ENCODE measurements around the gene TCF19.

TCF19 gene

DNA sequence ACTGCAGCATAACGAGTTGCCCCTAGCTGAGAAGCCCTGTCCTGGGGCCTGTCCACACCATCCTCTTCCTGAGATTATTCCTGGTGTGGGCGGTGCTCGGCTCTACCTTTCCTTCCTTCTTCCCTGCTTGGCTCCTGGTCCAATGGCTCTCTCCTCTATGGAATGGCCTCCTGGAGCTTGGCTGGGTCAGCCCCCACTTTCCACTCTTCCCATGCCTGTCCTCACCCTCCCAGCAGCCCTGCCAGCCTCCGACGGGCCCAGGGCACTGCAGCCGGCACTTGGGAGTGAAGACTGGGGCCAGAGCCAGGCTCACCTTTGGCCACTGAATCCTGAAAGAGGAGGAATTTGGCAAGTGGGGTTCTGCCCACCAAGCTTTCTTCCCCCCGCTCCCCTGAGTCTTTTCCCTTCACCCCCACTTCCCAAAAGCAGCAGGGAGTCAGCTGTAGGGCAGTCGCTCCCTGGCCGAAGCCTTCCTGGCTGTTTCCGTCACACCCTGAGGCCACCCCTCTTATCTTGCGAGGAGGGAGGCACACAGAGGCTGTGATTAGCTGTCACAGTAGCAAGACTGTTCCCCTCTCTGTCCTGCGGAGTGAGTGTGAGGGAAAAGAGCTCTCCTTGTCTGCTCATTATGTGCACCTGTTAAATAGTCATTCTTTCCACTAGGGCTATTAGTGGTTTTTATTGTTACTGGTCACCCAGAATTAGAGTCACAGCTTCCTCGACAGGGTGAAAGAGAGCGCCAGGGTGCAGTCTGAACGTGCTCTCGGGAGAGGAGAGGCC lies 31.8 kb upstream of the TCF19 start:
- in situ Hi-C loops (cut with MboI; ENCODE audit: low sequenced_read_pairs) = no loop called here

DNA sequence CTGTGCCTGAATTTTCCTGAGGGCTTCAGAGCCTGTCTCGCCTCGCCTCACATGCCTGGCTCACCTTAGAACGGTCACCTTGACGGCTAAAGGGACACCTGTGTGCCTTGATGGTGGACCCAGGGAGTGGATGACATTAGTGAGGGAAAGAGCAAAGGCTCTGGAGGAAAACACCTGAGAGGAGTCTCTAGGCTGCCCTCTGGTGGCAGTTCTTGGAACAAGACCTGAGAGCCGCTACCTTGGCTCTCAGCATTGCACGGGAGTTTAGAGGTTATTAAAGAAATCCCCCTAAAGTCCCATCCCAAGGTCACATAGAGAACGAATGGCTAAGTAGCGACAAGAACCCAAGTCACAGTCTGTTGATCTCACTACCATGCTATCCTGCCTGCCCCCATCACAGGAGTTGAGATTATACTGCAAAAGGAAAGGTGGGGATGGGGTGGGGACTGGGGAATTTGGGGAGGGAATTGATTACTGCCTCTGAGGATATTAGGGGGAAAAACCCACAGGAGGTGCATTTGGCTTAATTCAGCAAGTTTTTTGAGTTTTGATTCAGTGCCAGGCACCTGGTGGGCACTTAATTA lies 30.2 kb upstream of the TCF19 start:
- in situ Hi-C loops (cut with MboI; ENCODE audit: low sequenced_read_pairs) = no loop called here

DNA sequence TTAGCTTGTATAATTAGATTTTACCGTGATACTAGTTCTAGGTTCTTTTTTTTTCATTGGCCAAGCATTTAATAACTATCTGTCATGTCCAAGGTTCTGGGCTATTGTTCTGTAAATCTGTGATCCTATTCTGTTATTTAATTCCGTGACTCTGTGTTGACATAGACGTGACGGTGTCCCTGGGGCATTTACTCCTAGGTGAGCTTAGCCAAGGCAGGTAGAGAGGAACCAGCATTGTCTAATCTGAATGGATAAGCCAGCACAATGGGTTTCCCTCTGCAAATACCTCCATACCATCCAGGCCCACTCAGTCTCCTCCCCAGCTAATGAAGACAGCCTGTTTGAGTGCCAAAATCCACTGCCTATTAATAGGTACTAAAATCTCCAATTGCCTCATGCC lies 29.3 kb upstream of the TCF19 start:
- in situ Hi-C loops (cut with MboI; ENCODE audit: low sequenced_read_pairs) = no loop called here

DNA sequence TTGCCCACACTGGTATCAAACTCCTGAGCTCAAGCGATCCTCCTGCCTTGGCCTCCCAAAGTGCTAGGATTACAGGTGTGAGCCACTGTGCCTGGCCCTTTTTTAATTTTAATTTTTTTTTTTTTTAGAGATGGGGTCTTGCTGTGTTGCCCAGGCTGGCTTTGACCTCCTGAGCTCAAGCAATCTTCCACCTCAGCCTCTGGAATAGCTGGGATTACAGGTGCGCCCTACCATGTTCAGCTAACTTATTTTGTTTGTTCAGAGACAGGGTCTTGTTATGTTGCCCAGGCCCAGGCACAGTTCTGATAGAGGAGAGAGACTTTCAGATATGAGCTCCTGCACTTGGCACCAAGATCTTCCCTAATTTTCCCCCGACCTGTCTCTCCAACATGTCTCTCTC lies 27.6 kb upstream of the TCF19 start:
- in situ Hi-C loops (cut with MboI; ENCODE audit: low sequenced_read_pairs) = loop anchor here (10.0 kb wide), 1 partner anchor 234 kb away; no protein-coding TSS in a partner anchor

DNA sequence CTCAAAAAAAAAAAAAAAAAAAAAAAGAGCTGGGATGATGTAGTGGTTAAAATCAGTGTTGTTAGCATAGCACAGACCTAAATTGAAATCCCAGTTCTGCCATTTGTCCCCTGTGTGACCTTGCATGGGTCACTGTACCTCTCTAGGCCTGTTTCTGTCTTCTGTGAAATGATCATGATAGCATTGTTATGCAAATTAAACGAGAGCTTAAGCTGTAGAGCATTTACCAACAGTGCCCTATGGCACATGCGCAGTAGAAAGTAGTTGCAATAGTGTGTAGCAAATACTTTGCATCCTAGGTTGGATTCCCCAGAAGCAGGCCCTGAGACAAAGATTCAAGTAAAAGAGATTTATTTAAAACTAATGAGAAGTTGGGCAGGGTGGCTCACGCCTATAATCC lies 26.8 kb upstream of the TCF19 start:
- in situ Hi-C loops (cut with MboI; ENCODE audit: low sequenced_read_pairs) = loop anchor here (10.0 kb wide), 1 partner anchor 233 kb away; no protein-coding TSS in a partner anchor

DNA sequence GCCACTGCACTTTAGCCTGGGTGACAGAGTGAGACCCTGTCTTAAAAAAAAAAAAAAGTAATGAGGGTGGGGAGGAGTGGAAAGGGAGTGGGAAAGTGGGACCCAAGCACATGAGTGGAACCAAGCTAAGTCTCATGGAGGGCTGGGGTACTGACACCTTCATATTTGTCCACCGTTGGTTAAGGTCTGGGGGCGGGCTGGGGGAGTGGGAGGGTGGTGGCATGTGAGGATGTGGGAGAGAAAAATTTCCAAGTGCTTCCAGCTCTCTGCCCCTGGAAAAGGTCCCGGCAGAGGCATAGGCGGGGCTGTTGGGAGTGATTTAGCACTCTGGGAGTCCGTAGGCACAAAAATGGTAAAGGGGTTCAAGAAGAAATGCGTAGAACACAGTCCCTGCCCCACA lies 25.6 kb upstream of the TCF19 start:
- in situ Hi-C loops (cut with MboI; ENCODE audit: low sequenced_read_pairs) = loop anchor here (10.0 kb wide), 1 partner anchor 232 kb away; no protein-coding TSS in a partner anchor

DNA sequence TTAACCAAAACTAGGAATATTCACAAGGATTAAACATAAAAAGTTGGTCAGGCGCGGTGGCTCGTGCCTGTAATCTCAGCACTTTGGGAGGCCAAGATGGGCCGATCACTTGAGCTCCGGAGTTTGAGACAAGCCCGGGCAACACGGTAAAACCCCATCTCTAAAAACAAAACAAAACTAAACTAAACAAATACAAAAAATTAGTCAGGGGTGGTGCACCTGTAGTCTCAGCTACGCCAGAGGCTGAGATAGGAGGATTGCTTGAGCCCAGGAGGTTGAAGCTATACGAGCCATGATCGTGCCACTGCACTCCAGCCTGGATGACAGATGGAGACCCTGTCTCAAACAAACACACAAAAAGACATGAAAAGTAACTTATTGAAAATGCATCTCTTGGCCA lies 22.7 kb upstream of the TCF19 start:
- in situ Hi-C loops (cut with MboI; ENCODE audit: low sequenced_read_pairs) = loop anchor here (5.0 to 10.0 kb wide), 2 partner anchors 52 to 229 kb away; no protein-coding TSS in a partner anchor

DNA sequence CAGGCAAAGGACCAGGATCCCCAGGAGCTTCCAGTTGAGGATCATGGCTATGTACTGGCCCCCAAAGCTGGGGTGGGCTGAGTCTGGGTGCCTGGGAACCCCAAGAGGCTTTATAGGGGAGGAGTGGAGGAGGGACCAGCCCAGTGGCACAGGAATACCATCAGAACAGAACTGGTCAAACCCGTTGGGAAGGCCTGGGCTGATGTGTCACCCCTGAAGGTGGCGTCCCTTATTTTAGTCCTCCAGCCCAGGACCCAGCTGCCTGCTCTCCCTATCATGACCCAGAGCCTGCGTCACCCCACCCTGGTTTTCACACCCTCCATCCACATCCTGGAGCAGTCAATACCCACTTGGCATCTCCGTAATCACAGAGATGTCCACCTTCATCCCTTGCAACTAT lies 19.4 kb upstream of the TCF19 start, which contains the start of gene PSORS1C2:
TSS of gene PSORS1C2 (minus strand) at position 85 of the 400 bp plus-strand sequence. CDS start at position 45, 40 bp downstream.
- in situ Hi-C loops (cut with MboI; ENCODE audit: low sequenced_read_pairs) = loop anchor here (5.0 to 10.0 kb wide), 2 partner anchors 48 to 226 kb away; no protein-coding TSS in a partner anchor

DNA sequence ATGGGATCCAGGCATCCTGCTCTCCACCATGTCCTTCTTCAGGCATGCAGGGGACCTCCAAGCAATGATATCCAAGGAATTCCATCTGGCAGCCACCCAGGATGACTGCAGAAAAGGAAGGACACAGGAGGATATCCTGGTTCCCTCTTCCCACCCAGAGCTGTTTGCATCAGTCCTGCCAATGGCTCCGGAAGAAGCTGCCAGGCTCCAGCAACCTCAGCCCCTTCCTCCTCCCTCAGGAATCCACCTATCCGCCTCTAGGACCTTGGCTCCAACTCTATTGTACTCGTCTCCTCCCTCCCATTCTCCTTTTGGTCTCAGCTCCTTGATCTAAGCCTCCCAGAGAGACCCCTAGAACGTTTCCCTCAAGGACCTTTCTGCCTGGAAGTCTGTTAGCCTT lies 18.8 kb upstream of the TCF19 start:
- in situ Hi-C loops (cut with MboI; ENCODE audit: low sequenced_read_pairs) = loop anchor here (5.0 to 10.0 kb wide), 2 partner anchors 48 to 225 kb away; no protein-coding TSS in a partner anchor

DNA sequence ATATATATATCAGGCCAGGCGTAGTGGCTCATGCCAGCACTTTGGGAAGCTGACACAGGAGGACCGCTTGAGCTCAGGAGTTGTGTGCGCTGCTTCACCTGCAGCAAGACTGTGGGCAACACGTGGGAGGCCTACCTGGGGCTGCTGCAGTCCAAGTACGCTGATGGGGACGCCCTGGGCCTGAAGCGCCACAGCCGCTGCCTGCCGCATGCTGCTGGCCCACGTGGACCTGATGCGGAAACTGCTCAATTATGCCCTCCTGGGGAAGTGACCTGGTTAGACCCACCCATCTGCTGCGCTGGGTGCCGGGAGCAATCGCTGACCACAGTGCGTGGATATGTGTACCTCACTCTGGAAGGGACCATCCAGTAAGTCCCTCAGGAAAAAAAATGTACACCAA lies 17.7 kb upstream of the TCF19 start:
- in situ Hi-C loops (cut with MboI; ENCODE audit: low sequenced_read_pairs) = no loop called here

DNA sequence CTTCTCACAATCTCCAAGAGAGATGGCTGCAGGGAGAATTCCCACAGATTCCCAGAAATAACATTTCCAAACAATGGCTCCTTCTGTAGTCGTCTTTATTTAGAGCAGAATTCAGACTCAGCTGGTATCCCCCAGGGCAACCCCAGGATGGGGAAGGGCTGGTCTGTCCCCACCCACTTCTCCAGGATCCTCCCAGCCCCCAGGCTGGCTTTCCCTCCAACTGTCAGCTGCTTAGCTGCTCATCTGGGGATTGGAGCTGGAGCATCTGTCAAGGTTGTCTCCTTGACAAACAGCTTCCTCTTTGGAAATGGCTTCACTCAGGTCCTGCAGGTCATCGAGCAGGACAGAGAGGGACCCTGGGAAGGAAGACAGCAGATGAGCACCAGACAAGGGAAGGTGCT lies 16.0 kb upstream of the TCF19 start:
- in situ Hi-C loops (cut with MboI; ENCODE audit: low sequenced_read_pairs) = no loop called here

DNA sequence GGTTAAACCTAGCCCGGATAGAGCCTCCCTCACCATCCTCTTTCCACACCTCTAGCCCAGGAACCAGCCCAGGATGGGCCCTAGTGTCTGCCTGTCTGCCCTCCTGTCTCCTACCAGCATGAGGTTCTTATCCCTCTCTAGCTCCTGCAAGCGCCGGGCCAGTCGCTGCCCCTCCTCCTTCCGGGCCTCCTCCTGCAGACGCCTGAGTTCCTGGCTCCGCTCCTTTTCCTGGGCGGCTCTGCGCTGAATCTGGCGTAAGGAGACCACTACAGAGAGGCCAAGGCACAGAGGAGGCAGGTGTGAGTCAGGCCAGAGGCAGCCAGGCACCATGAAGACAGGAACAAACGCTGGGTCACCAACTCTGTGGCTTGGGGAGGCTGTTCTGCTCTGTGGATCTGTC lies 15.2 kb upstream of the TCF19 start:
- in situ Hi-C loops (cut with MboI; ENCODE audit: low sequenced_read_pairs) = no loop called here

DNA sequence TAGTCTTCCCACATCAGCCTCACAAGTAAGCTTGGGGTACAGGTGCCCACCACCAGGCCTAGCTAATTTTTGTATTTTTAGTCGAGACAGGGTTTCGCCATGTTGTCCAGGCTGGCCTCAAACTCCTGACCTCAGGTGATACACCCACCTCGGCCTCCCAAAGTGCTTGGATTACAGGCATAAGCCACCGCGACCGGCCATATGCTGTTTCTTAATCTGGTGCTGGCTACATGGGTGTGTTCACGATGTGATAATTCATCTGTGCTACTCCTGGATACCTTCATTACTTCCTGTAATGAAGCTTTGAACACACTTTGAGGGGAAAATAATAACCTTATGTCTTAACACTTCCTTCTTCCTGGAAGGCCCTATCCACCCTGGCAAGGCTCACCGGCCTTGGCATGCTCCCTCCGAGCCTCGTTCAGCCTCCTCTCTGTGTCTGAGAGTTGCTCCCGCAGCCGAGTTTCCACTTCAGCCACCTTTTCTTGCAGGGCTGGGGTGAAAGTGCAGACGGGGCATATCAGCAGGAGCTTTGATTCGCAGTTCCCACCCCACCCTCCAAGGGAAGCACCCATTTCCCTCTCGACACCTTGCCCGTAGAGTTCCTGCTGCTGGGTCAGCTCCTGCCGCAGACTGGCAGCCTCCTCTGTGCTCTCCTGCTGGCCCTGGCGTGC lies 14.0 kb upstream of the TCF19 start:
- in situ Hi-C loops (cut with MboI; ENCODE audit: low sequenced_read_pairs) = no loop called here

DNA sequence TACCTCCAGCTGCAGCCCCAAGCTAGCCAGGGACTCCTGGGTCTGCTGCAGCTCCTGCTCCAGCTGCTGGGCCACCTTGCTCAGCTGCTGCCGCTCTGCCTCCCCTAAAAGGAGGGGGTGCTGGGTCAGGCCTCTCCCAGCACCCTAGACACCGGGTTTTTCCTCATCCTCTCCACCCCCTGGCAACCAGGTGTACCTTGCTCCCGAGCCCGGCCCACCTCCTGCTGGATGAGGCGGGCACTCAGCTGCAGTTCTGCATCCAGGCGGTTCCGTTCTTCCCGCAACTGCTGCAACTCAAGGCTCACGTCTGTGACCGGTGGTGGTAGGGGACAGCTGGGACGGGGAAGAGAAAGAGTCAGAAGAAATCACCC lies 13.4 kb upstream of the TCF19 start:
- in situ Hi-C loops (cut with MboI; ENCODE audit: low sequenced_read_pairs) = no loop called here

DNA sequence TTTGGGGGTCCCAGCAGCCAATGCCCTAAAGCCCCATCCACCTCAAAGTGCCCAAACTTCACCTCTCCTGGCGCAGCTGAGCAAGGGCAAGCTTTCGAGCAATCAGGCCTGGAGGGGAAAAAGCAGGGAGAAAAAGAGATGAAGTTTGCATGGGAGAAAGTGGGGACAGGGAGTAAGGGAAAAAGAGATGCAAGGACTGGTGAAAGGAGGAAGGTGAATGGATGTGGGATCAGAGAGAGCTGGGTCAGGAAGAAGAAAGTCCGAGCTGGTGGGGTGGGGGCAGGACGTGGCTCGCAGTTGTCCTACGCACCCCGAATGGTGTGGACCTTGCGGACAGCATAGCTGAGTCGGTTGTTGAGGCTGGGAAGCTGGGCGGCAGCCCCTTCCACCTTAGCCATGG lies 13.0 kb upstream of the TCF19 start:
- in situ Hi-C loops (cut with MboI; ENCODE audit: low sequenced_read_pairs) = no loop called here

DNA sequence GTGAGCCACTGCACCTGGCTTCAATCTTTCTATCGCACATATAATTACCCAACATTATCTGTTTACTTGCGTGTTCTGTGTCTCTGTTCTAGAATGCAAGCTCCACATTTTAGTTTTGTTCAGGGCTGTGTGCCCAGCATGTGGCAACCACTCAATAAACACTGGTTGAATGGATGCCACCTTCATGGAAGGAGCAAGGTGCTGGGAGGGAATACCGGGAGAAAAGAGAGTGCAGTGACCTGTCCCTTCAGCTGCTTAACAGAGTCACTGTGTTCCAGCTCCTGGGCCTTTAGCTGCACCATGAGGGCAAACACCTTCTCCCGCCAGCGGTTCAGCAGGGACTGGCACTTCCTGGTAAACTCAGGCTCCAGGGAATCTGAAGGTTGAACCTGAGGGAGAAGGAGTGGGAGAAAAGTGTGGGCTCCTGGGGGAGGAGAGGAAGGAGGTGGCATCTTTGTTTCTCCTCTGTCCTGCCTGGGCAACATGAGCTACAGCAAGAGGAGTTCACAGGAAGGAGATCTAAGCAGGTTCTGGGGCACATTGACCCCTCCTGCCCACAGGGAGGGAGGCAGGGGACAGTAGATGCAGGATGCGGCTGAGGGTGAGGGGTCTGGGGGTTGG lies 8.5 kb upstream of the TCF19 start:
- in situ Hi-C loops (cut with MboI; ENCODE audit: low sequenced_read_pairs) = no loop called here

DNA sequence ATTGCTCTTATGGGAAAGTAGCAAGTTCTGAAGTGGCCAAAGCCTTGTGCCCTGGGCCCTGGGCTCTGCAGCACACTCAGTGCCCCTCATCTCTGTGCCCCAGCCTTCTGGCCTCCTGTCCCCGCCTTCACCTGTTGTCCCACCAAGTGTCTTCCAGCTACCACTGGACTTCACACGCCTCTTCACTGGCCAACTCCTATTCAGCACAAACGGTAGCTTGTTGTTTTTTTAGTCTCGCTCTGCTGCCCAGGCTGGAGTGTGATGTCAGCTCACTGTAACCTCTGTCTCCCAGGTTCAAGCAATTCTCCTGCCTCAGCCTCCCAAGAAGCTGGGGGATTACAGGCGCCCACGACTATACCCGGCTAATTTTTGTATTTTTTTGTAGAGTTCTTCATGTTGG lies 5.6 kb upstream of the TCF19 start:
- in situ Hi-C loops (cut with MboI; ENCODE audit: low sequenced_read_pairs) = no loop called here

DNA sequence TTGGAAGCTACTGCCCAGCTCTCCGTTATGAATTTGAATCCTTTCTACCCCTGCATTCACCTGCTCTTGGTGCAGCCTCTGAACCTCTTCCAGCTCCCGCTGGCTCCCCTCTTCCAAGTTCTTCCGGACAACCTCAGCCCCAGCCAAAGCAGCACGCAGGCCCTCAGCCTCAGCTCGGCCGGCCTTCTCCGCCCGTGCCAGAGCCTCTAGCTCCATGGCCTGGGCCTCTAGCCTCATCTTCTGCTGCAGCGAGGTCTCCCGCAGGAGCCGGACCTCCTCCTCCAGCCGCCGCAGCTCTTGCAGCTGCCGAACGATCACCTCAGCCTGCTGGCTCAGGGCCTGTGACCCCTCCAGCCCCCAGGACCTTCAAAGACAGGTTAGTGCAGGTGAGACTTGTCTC lies 4.0 kb upstream of the TCF19 start:
- in situ Hi-C loops (cut with MboI; ENCODE audit: low sequenced_read_pairs) = no loop called here

DNA sequence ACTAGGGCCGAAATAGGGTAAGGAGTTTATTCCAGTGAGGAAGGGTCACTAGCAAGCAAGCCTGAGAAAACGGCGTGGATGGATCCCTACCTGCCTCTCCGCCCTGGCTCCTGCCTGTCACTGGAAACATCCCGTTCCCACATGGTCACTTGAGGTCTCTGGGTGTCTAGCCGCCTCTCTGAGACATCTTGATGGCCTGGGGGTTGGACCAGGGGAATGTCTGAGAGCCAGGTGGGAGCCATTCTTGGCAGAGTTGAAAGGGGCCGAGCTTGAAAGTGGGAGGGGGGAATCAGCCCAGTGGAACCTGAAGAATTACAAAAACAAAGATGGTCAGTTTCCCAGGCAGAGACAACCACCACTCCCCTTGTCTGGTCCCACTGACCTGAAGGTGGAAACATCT lies 1.7 kb upstream of the TCF19 start:
- in situ Hi-C loops (cut with MboI; ENCODE audit: low sequenced_read_pairs) = no loop called here

DNA sequence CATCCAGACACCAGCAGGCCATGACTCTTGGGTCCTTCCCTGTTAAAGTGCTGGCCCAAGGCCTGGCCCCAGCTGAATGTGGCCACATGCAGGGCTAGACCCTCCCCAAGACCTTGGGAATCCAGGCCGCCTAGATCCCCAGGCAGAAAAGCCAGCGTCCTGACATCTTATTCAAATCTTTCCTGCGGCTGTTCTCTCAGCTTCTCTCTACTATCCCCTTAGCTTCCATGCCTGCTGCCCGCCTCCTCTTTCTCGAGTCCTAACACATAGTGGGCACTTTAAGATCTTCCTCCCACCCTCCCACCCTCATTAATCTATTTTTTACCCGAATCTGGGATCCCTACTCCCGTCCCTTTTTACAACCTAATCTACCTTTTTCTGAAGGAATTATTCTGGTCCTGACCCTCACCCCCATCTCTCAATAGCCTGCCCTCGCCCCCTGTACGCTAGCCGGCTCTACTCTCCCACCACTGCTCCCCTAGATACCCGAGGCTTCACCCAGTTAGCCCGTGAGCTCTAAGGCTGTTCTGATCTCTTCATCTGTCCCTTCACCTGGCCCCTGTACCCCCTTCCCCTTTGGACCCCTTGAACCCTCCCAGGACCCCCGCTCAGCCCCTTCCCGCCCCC lies 763 bp upstream of the TCF19 start, which contains the start of gene CCHCR1:
TSS of gene CCHCR1 (minus strand) at position 290 of the 627 bp plus-strand sequence. CDS start at position 88, 202 bp downstream.
- in situ Hi-C loops (cut with MboI; ENCODE audit: low sequenced_read_pairs) = no loop called here

Data from HL-60/S4 (cell line).